CD14-positive monocyte (primary cell): ENCODE data around the gene PDGFA. TPM values are rescaled to one million over a fixed set of nuclear protein-coding genes. Genes with fewer than 3 reads are reported as not detected.

Experiments
- DNase-seq, 3 donors: peaks; one replicate each; pipeline ENCODE4 v3.0.0-alpha.2; 2011 to 2022
- H2AFZ ChIP-seq: 2 replicates; pipeline ENCODE4 v1.6.0; 2012; ENCODE audit warnings: mild to moderate bottlenecking, low read depth, low read length, inconsistent platforms; ENCODE audit not compliant: insufficient read depth, poor library complexity, severe bottlenecking
- H3K27ac ChIP-seq, 2 donors: 1 replicate in 1 of 2; 2 replicates in 1 of 2; pipeline ENCODE4 v1.5.1; 2012 to 2013; ENCODE audit warnings: low read length in 2 of 2, control low read depth in 1 of 2, inconsistent platforms in 1 of 2, low read depth in 1 of 2, mild to moderate bottlenecking in 1 of 2
- H3K27me3 ChIP-seq, 2 donors: one replicate each; pipeline versions ENCODE4 v1.6.0 to v1.6.1; 2011 to 2013; ENCODE audit warnings: low read length in 2 of 2; ENCODE audit not compliant: control insufficient read depth in 2 of 2, insufficient read depth in 2 of 2
- H3K36me3 ChIP-seq, 2 donors: replicated peaks in 1 of 2; 1 replicate in 1 of 2; 2 replicates in 1 of 2; pipeline versions ENCODE4 v1.5.1 to v1.6.1; 2012 to 2013; ENCODE audit warnings: low read length in 2 of 2, control low read depth in 1 of 2, inconsistent platforms in 1 of 2, mild to moderate bottlenecking in 1 of 2; ENCODE audit not compliant: insufficient read depth in 2 of 2, control insufficient read depth in 1 of 2
- H3K4me1 ChIP-seq, 2 donors: 1 replicate in 1 of 2; 2 replicates in 1 of 2; pipeline versions ENCODE4 v1.5.1 to v1.6.1; 2012 to 2013; ENCODE audit warnings: low read length in 2 of 2, control low read depth in 1 of 2, inconsistent platforms in 1 of 2, mild to moderate bottlenecking in 1 of 2, moderate library complexity in 1 of 2; ENCODE audit not compliant: insufficient read depth in 2 of 2, control insufficient read depth in 1 of 2
- H3K4me2 ChIP-seq: replicated peaks from 2 replicates; pipeline ENCODE3; 2012; ENCODE audit warnings: low read length, moderate library complexity, mild to moderate bottlenecking; ENCODE audit not compliant: poor library complexity, severe bottlenecking; ENCODE audit errors: extremely low read depth
- H3K4me3 ChIP-seq, 3 experiments: fragments of 200-600 bp in 1 of 3; sonication (generic) in 1 of 3; replicated peaks in 1 of 3; 1 replicate in 2 of 3; 2 replicates in 1 of 3; pipeline ENCODE4 v1.5.1; 2011 to 2013; ENCODE audit warnings: low read length in 3 of 3, mild to moderate bottlenecking in 3 of 3, control low read depth in 2 of 3, low read depth in 2 of 3, inconsistent platforms in 1 of 3, moderate library complexity in 1 of 3
- H3K79me2 ChIP-seq: 2 replicates; pipeline ENCODE4 v1.6.0; 2012; ENCODE audit warnings: mild to moderate bottlenecking, control low read depth, inconsistent platforms, low read length, moderate library complexity; ENCODE audit not compliant: insufficient read depth
- H3K9ac ChIP-seq: 2 replicates; pipeline ENCODE4 v1.6.0; 2017; ENCODE audit warnings: low read length, mild to moderate bottlenecking; ENCODE audit not compliant: insufficient read depth, poor library complexity, severe bottlenecking
- H3K9me3 ChIP-seq, 2 donors: replicated peaks in 1 of 2; 1 replicate in 1 of 2; 2 replicates in 1 of 2; pipeline versions ENCODE4 v1.5.1 to v1.6.1; 2012 to 2013; ENCODE audit warnings: low read length in 2 of 2, control low read depth in 1 of 2; ENCODE audit not compliant: control insufficient read depth in 1 of 2, insufficient read depth in 1 of 2
- H4K20me1 ChIP-seq: 2 replicates; pipeline ENCODE4 v1.6.0; 2012; ENCODE audit warnings: mild to moderate bottlenecking, low read length, control low read depth, moderate library complexity; ENCODE audit not compliant: insufficient read depth
- H3K27ac Mint-ChIP-seq, 7 donors: one replicate each; pipeline ENCODE4 v1.8.0; 2020; ENCODE audit warnings: mild to moderate bottlenecking in 7 of 7, mixed read lengths in 7 of 7, moderate library complexity in 6 of 7, inconsistent platforms in 2 of 7
- H3K27me3 Mint-ChIP-seq, 3 donors: one replicate each; pipeline ENCODE4 v1.8.0; 2021 to 2022; ENCODE audit warnings: low read depth in 3 of 3, mild to moderate bottlenecking in 3 of 3, mixed read lengths in 3 of 3, moderate library complexity in 3 of 3, inconsistent platforms in 1 of 3
- H3K36me3 Mint-ChIP-seq, 2 donors: one replicate each; pipeline ENCODE4 v1.8.0; 2020; ENCODE audit warnings: mixed read lengths in 2 of 2, inconsistent platforms in 1 of 2, mild to moderate bottlenecking in 1 of 2
- H3K4me1 Mint-ChIP-seq: one replicate; pipeline ENCODE4 v1.8.0; 2020; ENCODE audit warnings: mild to moderate bottlenecking, mixed read lengths
- H3K4me3 Mint-ChIP-seq, 2 donors: one replicate each; pipeline ENCODE4 v1.8.0; 2020; ENCODE audit warnings: mild to moderate bottlenecking in 2 of 2, mixed read lengths in 2 of 2, moderate library complexity in 1 of 2
- H3K9me3 Mint-ChIP-seq, 7 donors: one replicate each; pipeline ENCODE4 v1.8.0; 2020 to 2022; ENCODE audit warnings: mixed read lengths in 7 of 7, mild to moderate bottlenecking in 6 of 7, moderate library complexity in 6 of 7, inconsistent platforms in 2 of 7
- CTCF ChIP-seq: fragments of 200-600 bp; IDR thresholded peaks from one replicate; pipeline ENCODE4 v1.8.0; 2022; ENCODE audit warnings: antibody characterized with exemption, mild to moderate bottlenecking
- WGBS: methylation state at CpG from one replicate; pipeline ENCODE4 v1.1.5; 2013; ENCODE audit warnings: missing lambda C conversion rate; ENCODE audit not compliant: insufficient coverage; 5-methylcytosine and 5-hydroxymethylcytosine counted together
- intact Hi-C, 2 donors: fragments of 100-400 bp; cut with micrococcal nuclease; formaldehyde crosslinking; loops; one replicate each; pipeline versions ENCODE4 v1.15.0 to v1.15.1; 2023
- polyA plus RNA-seq, 3 donors: library from polyadenylated mRNA; depleted of rRNA in 1 of 3; unstranded in 2 of 3; stranded (reverse) in 1 of 3; fragments of 300-500 nt in 2 of 3; fragments of >200 nt in 1 of 3; fragmentation: Illumina TruSeq in 2 of 3; gene quantifications; 1 replicate in 2 of 3; 2 replicates in 1 of 3; pipeline ENCODE4 v1.2.3, GENCODE V29; 2012 to 2021

The PDGFA gene
- polyA plus RNA-seq, 3 donors = 0.29 TPM; not detected in 2

- no peaks in the 10 kb centered on the region for H3K79me2 ChIP-seq
- no peak for TF ChIP-seq CTCF
- H3K9me3 Mint-ChIP-seq = peaks cover 24 to 43% (median 25%) of the 10 kb centered on the region in 7 donors
- peak overlapping the region; percentile 96 to 100 (median 98) for H3K27ac Mint-ChIP-seq
- no peak overlapping the region for H3K4me2 ChIP-seq
- peaks cover 18% of the 10 kb centered on the region for H3K4me1 Mint-ChIP-seq
- WGBS = 68% methylated on average over 5 of the region's 5 CpGs
- peaks cover 15% of the 10 kb centered on the region in 2 donors for H3K4me1 ChIP-seq
- peak; percentile 62 to 92 (median 78) for DNase-seq
- H3K27me3 Mint-ChIP-seq = peaks cover 2 to 16% (median 8%) of the 10 kb centered on the region in 3 donors
- no peak overlapping the region for H2AFZ ChIP-seq
- H3K27ac ChIP-seq = peak overlapping the region; percentile 80 to 86
- H4K20me1 ChIP-seq = no peaks in the 10 kb centered on the region
- H3K9me3 ChIP-seq = peaks cover 17 to 32% of the 10 kb centered on the region in 2 donors
- intact Hi-C loops = loop anchor here in 1 of 2 donors (2.0 kb wide), 1 partner anchor 137 kb away; no protein-coding TSS in a partner anchor
- H3K27me3 ChIP-seq = no peaks in the 10 kb centered on the region
- H3K4me3 ChIP-seq = peak overlapping the region in 1 of 3 experiments; percentile 9
- peaks cover 6 to 14% of the 10 kb centered on the region in 2 donors for H3K36me3 Mint-ChIP-seq
- no peaks in the 10 kb centered on the region for H3K36me3 ChIP-seq
- H3K4me3 Mint-ChIP-seq = peak overlapping the region; percentile 13 to 20
- H3K9ac ChIP-seq = no peak overlapping the region
Observed at GRCh38 chr7:467856-468545, 51.6 kb downstream of the PDGFA start.

DNA sequence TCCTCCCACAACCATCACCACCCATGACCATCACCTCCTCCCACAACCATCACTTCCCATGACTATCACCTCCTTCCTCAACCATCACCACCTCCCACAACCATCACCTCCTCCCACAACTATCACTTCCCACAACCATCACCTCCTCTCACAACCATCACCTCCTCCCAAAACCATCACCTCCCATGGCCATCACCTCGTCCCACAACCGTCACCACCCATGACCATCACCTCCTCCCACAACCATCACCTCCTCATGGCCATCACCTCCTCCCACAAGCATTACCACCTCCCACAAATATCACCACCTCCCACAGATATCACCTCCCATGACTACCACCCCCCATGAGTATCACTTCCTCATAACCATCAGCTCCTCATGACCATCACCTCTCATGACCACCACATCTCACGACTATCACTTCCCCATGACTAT lies 52.2 kb downstream of the PDGFA start:
- H3K4me1 Mint-ChIP-seq = peaks cover 18% of the 10 kb centered on the region
- H3K4me2 ChIP-seq = no peak overlapping the region
- H3K9ac ChIP-seq = no peak overlapping the region
- H2AFZ ChIP-seq = no peak overlapping the region
- H4K20me1 ChIP-seq = no peaks in the 10 kb centered on the region
- no peak overlapping the region for H3K4me3 ChIP-seq
- intact Hi-C loops = no loop called here
- peak overlapping the region; percentile 96 to 100 (median 98) for H3K27ac Mint-ChIP-seq
- H3K27ac ChIP-seq = peak overlapping the region; percentile 80 to 86
- peaks cover 6 to 14% of the 10 kb centered on the region in 2 donors for H3K36me3 Mint-ChIP-seq
- H3K4me3 Mint-ChIP-seq = no peak overlapping the region
- no peaks in the 10 kb centered on the region for H3K27me3 ChIP-seq
- peaks cover 24 to 43% (median 25%) of the 10 kb centered on the region in 7 donors for H3K9me3 Mint-ChIP-seq
- no peaks in the 10 kb centered on the region for H3K79me2 ChIP-seq
- no peak for DNase-seq
- peaks cover 17 to 31% of the 10 kb centered on the region in 2 donors for H3K9me3 ChIP-seq
- 64% methylated on average over 3 of the region's 3 CpGs for WGBS
- H3K27me3 Mint-ChIP-seq = peaks cover 2 to 16% (median 8%) of the 10 kb centered on the region in 3 donors
- peaks cover 15% of the 10 kb centered on the region in 2 donors for H3K4me1 ChIP-seq
- TF ChIP-seq CTCF = no peak
- H3K36me3 ChIP-seq = no peaks in the 10 kb centered on the region
